Neural cell (in vitro differentiated cells): Measurements from ENCODE around the gene TSPAN17. TPM values are rescaled to one million over a fixed set of nuclear protein-coding genes. Genes with fewer than 3 reads are reported as not detected.
"Not testable (repeated sequence)": the region's sequence is repeated elsewhere in the genome, so short reads cannot be mapped to it uniquely, and the experiment has no call there.

ENCODE experiments used
- H2AFZ ChIP-seq: fragments of 200-600, 300-800 bp; sonication (generic), shearing (Covaris generic); 2 replicates; pipeline ENCODE4 v1.6.0; 2014; ENCODE audit warnings: low read depth, mild to moderate bottlenecking, antibody characterized with exemption, low read length, moderate library complexity
- H3F3A ChIP-seq: fragments of 200-600 bp; shearing (Covaris generic); 2 replicates; pipeline ENCODE4 v1.6.1; 2016; ENCODE audit warnings: mild to moderate bottlenecking, moderate library complexity, mixed read lengths, antibody characterized with exemption, low read length; ENCODE audit not compliant: insufficient read depth, poor library complexity, severe bottlenecking
- H3K27ac ChIP-seq: fragments of 200-600, 300-800 bp; sonication (generic), shearing (Covaris generic); 2 replicates; pipeline ENCODE4 v1.5.1; 2014; ENCODE audit warnings: mild to moderate bottlenecking, low read length, moderate library complexity
- H3K27me3 ChIP-seq: fragments of 300-800, 200-600 bp; sonication (generic), shearing (Covaris generic); 2 replicates; pipeline ENCODE4 v1.6.0; 2014; ENCODE audit warnings: mild to moderate bottlenecking, low read depth, low read length, moderate library complexity; ENCODE audit not compliant: insufficient read depth
- H3K36me3 ChIP-seq: fragments of 300-800, 200-600 bp; sonication (generic), shearing (Covaris generic); 2 replicates; pipeline ENCODE4 v1.5.1; 2014; ENCODE audit warnings: mild to moderate bottlenecking, antibody characterized with exemption, low read length, moderate library complexity; ENCODE audit not compliant: insufficient read depth
- H3K4me2 ChIP-seq: fragments of 300-800, 200-600 bp; sonication (generic), shearing (Covaris generic); 2 replicates; pipeline ENCODE4 v1.6.0; 2014; ENCODE audit warnings: mild to moderate bottlenecking, low read length
- H3K4me3 ChIP-seq: fragments of 300-800, 200-600 bp; sonication (generic), shearing (Covaris generic); 2 replicates; pipeline ENCODE4 v1.5.1; 2014; ENCODE audit warnings: mild to moderate bottlenecking, low read length, moderate library complexity
- H3K79me2 ChIP-seq: fragments of 200-600 bp; shearing (Covaris generic); replicated peaks from 2 replicates; pipeline ENCODE4 v1.6.0; 2014; ENCODE audit warnings: mild to moderate bottlenecking, low read length, moderate library complexity; ENCODE audit not compliant: insufficient read depth
- H3K9ac ChIP-seq: fragments of 300-800, 200-600 bp; sonication (generic), shearing (Covaris generic); 2 replicates; pipeline ENCODE4 v1.6.1; 2016; ENCODE audit warnings: mild to moderate bottlenecking, low read length, mixed read lengths
- H3K9me2 ChIP-seq: fragments of 200-600 bp; shearing (Covaris generic); 2 replicates; pipeline ENCODE4 v1.6.1; 2016; ENCODE audit warnings: mild to moderate bottlenecking, low read length, mixed read lengths; ENCODE audit not compliant: insufficient read depth
- H3K9me3 ChIP-seq: fragments of 200-600, 300-800 bp; sonication (generic), shearing (Covaris generic); 2 replicates; pipeline ENCODE4 v1.6.1; 2016; ENCODE audit warnings: mild to moderate bottlenecking, mixed run types, low read length, moderate library complexity, mixed read lengths
- H4K20me1 ChIP-seq: fragments of 200-600 bp; shearing (Covaris generic); 2 replicates; pipeline ENCODE4 v1.6.1; 2016; ENCODE audit warnings: mild to moderate bottlenecking, mixed run types; ENCODE audit not compliant: insufficient read depth
- CTCF ChIP-seq: fragments of 450-650 bp; IDR thresholded peaks from 2 replicates; pipeline ENCODE4 v1.5.1; 2014; ENCODE audit warnings: antibody characterized with exemption, mild to moderate bottlenecking, moderate library complexity; ENCODE audit not compliant: poor library complexity, severe bottlenecking
- EP300 ChIP-seq: fragments of 450-650 bp; conservative IDR thresholded peaks from 2 replicates; pipeline ENCODE4 v1.6.1; 2014; ENCODE audit warnings: antibody characterized with exemption, mild to moderate bottlenecking, moderate library complexity; ENCODE audit not compliant: poor library complexity, severe bottlenecking
- EZH2 ChIP-seq: fragments of 200-600, 300-800 bp; shearing (Covaris generic), sonication (generic); IDR thresholded peaks from 2 replicates; pipeline ENCODE4 v1.6.1; 2014; ENCODE audit warnings: antibody characterized with exemption, low read length, borderline replicate concordance, mild to moderate bottlenecking; ENCODE audit not compliant: insufficient read depth, poor library complexity, severe bottlenecking
- MXI1 ChIP-seq: fragments of 450-650 bp; conservative IDR thresholded peaks from 2 replicates; pipeline ENCODE4 v1.6.1; 2014; ENCODE audit warnings: antibody characterized with exemption, mild to moderate bottlenecking; ENCODE audit not compliant: poor library complexity, severe bottlenecking
- POLR2AphosphoS5 ChIP-seq: IDR thresholded peaks from 2 replicates; pipeline ENCODE4 v1.6.1; 2012
- RAD21 ChIP-seq: fragments of 450-650 bp; conservative IDR thresholded peaks from 2 replicates; pipeline ENCODE4 v1.6.1; 2014; ENCODE audit warnings: antibody characterized with exemption, mild to moderate bottlenecking, moderate library complexity
- REST ChIP-seq: IDR thresholded peaks from 2 replicates; pipeline ENCODE4 v1.6.1; 2012; ENCODE audit warnings: borderline replicate concordance
- SMC3 ChIP-seq: fragments of 450-650 bp; conservative IDR thresholded peaks from 2 replicates; pipeline ENCODE4 v1.6.1; 2014; ENCODE audit warnings: antibody characterized with exemption, mild to moderate bottlenecking, moderate library complexity; ENCODE audit not compliant: poor library complexity
- TAF1 ChIP-seq: IDR thresholded peaks from 2 replicates; pipeline ENCODE4 v1.6.1; 2012; ENCODE audit warnings: low read depth
- polyA minus RNA-seq: library from RNA; depleted of rRNA, polyadenylated mRNA; stranded (reverse); fragments of >200 nt; gene quantifications from 2 replicates; pipeline ENCODE4 v1.2.3, GENCODE V29; 2014
- polyA plus RNA-seq: library from polyadenylated mRNA; depleted of rRNA; stranded (reverse); fragments of >200 nt; gene quantifications from 2 replicates; pipeline ENCODE4 v1.2.3, GENCODE V29; 2014

TSPAN17 gene
- polyA plus RNA-seq (66.1 and 66.4 TPM in 2 replicates), polyA minus RNA-seq (48.5 and 48.7 TPM in 2 replicates)

- TF ChIP-seq CTCF (peak; percentile 67), MXI1 (peak; percentile 58), TAF1 (no peak), POLR2AphosphoS5 (peak; percentile 28), REST (no peak), RAD21 (peak; percentile 75), SMC3 (peak; percentile 79), EP300 (peak; percentile 20), EZH2 (no peak)
- Histone ChIP-seq H3K4me3 (peak within 1 kb of the TSS; percentile 83), H3K9me3 (no peaks in the 10 kb centered on the region), H3K36me3 (no peaks in the 10 kb centered on the region), H3K4me2 (peak within 1 kb of the TSS; percentile 78), H3K9me2 (no peaks in the 10 kb centered on the region), H3K27ac (peak within 1 kb of the TSS; percentile 37), H2AFZ (peak within 1 kb of the TSS; percentile 73), H4K20me1 (no peaks in the 10 kb centered on the region), H3K9ac (peak within 1 kb of the TSS; percentile 78), H3K27me3 (no peaks in the 10 kb centered on the region), H3K79me2 (peaks cover 9% of the 10 kb centered on the region), H3F3A (no peaks in the 10 kb centered on the region)
Observed at GRCh38 chr5:176647030-176647842, at the start of gene TSPAN17. Gene TSPAN17, plus strand, starts transcription at chr5:176647484. Its CDS starts 132 bp downstream, at chr5:176647616.

GRCh38 chr5:176599749-176600430 lies 47.4 kb upstream of the TSPAN17 start:
- H3K9ac ChIP-seq, H3K27me3 ChIP-seq, H2AFZ ChIP-seq, H3K36me3 ChIP-seq, H4K20me1 ChIP-seq, H3K4me3 ChIP-seq, H3F3A ChIP-seq, H3K9me2 ChIP-seq, H3K27ac ChIP-seq, H3K4me2 ChIP-seq, H3K9me3 ChIP-seq: not testable (repeated sequence)
- H3K79me2 ChIP-seq = peaks cover 15% of the 10 kb centered on the region
